PFSK-1 (cell line): ENCODE measurements around the gene MRPL54.

Experiments
- FOXP2 ChIP-seq: optimal IDR thresholded peaks from 2 replicates; pipeline ENCODE3; 2011; ENCODE audit warnings: borderline replicate concordance, control low read depth, inconsistent platforms; ENCODE audit not compliant: insufficient read depth; ENCODE audit errors: extremely low read length, extremely low read depth
- POLR2AphosphoS5 ChIP-seq: IDR thresholded peaks from 2 replicates; pipeline ENCODE4 v1.6.1; 2012; ENCODE audit warnings: low read depth, mild to moderate bottlenecking, control low read depth, low read length, moderate library complexity
- SIN3A ChIP-seq: IDR thresholded peaks from 2 replicates; pipeline ENCODE4 v1.6.1; 2012; ENCODE audit warnings: mild to moderate bottlenecking, low read length, moderate library complexity, borderline replicate concordance; ENCODE audit not compliant: insufficient read depth
- TAF1 ChIP-seq: IDR thresholded peaks from 2 replicates; pipeline ENCODE4 v1.6.1; 2012; ENCODE audit warnings: low read length, control low read depth, borderline replicate concordance; ENCODE audit not compliant: insufficient read depth
- TF ChIP-seq, protein P1 (sequence below), 2 experiments: IDR thresholded peaks; 2 replicates each; pipeline versions ENCODE4 v1.6.1 to v1.8.0; 2011 to 2012; ENCODE audit warnings: low read depth in 2 of 2, low read length in 2 of 2, control low read depth in 1 of 2, inconsistent platforms in 1 of 2, mild to moderate bottlenecking in 1 of 2, moderate library complexity in 1 of 2; ENCODE audit not compliant: insufficient read depth in 1 of 2

MRPL54 gene

DNA sequence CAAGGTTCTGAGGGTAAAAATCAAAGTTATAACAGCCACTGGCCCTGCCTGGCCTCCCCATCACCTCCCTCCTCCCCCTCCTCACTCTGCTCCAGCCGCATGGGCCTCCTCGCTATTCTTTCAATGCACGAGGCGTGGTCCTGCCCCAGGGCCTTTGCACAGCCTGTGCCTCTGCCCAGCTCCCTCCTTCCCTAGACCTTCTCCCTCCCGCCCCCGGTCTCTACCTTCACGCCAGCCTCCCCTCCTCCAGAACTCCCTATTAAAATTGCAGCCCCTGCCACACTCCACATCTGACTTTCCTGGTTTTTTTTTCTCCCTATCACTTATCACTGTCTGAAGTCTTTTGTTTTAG, 6.2 kb downstream of the MRPL54 start:
- TF ChIP-seq TAF1, result no peak
- TF ChIP-seq SIN3A, result no peak
- TF ChIP-seq FOXP2, result no peak
- TF ChIP-seq, protein P1, sequence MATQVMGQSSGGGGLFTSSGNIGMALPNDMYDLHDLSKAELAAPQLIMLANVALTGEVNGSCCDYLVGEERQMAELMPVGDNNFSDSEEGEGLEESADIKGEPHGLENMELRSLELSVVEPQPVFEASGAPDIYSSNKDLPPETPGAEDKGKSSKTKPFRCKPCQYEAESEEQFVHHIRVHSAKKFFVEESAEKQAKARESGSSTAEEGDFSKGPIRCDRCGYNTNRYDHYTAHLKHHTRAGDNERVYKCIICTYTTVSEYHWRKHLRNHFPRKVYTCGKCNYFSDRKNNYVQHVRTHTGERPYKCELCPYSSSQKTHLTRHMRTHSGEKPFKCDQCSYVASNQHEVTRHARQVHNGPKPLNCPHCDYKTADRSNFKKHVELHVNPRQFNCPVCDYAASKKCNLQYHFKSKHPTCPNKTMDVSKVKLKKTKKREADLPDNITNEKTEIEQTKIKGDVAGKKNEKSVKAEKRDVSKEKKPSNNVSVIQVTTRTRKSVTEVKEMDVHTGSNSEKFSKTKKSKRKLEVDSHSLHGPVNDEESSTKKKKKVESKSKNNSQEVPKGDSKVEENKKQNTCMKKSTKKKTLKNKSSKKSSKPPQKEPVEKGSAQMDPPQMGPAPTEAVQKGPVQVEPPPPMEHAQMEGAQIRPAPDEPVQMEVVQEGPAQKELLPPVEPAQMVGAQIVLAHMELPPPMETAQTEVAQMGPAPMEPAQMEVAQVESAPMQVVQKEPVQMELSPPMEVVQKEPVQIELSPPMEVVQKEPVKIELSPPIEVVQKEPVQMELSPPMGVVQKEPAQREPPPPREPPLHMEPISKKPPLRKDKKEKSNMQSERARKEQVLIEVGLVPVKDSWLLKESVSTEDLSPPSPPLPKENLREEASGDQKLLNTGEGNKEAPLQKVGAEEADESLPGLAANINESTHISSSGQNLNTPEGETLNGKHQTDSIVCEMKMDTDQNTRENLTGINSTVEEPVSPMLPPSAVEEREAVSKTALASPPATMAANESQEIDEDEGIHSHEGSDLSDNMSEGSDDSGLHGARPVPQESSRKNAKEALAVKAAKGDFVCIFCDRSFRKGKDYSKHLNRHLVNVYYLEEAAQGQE (IDR thresholded peaks at IDR 0.05; ENCODE audit: insufficient read depth in 1 of 2, low read depth in 2 of 2, low read length in 2 of 2), result no peak
- no peak for TF ChIP-seq POLR2AphosphoS5

DNA sequence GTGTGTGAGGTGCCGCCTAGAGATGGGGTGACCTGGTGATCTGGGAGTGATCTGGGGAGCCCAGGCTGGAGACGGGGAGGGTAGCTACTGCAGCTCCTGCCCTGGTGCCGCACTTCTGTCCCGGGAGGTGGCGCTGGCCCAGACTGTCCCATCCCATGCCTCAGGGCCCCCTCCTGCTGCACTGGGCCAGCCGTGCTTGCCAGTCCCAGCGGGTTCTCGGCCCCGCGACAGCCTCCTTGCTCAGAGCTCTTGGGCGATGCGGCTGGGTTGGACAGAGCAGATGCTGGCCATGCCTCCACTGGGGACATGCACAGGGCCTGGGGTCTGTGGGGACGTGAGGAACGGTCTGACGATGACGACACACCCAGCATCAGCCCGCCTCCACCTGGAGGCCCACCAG, 7.0 kb downstream of the MRPL54 start:
- TF ChIP-seq POLR2AphosphoS5 (no peak), FOXP2 (no peak), TAF1 (no peak), SIN3A (no peak)
- TF ChIP-seq, protein P1 (IDR thresholded peaks at IDR 0.05; ENCODE audit: insufficient read depth in 1 of 2, low read depth in 2 of 2, low read length in 2 of 2), result no peak

DNA sequence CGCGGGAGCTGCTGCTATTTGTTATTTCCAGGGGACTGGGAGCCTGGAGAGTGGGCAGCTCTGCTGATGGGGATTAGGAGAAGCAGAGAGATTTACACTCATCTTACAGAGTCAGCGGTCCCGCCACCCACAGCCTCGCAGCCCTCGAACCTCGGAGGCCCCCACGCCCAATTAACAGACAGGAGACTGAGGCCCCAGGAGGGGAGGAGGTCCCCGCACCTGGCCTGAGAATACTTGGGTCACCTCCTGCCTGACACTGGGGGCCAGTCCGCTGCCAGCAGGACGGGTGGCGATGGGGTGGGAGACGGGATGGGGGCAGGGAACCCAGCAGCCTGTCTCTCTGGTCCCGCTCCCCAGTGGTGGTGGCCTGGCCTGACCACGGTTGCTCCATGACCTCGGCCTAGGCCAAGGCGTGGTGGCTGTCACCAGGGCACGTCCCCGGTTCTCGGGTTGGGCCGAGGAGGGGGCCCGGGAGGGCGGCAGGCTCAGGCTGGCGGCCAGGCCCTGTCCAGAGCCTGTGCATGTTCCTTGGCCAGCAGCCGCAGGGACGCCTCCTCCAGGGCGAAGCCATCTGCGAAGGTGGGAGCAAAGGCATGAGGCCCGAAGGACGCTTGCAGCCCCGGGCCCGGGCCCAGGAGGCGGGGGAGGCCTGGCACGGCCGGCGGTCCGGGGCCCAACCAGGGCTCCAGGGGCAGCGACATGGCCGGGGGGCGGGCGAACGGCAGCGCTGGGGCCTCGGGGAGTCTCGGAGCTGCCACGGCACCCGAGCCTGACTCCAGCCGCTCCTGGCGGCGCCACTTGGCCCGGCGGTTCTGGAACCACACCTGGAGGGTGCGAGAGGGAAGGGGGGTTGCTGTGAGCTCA, 7.9 kb downstream of the MRPL54 start:
- TF ChIP-seq SIN3A (no peak), TAF1 (no peak), POLR2AphosphoS5 (no peak), FOXP2 (no peak)
- TF ChIP-seq, protein P1 (IDR thresholded peaks at IDR 0.05; ENCODE audit: insufficient read depth in 1 of 2, low read depth in 2 of 2, low read length in 2 of 2), result no peak

DNA sequence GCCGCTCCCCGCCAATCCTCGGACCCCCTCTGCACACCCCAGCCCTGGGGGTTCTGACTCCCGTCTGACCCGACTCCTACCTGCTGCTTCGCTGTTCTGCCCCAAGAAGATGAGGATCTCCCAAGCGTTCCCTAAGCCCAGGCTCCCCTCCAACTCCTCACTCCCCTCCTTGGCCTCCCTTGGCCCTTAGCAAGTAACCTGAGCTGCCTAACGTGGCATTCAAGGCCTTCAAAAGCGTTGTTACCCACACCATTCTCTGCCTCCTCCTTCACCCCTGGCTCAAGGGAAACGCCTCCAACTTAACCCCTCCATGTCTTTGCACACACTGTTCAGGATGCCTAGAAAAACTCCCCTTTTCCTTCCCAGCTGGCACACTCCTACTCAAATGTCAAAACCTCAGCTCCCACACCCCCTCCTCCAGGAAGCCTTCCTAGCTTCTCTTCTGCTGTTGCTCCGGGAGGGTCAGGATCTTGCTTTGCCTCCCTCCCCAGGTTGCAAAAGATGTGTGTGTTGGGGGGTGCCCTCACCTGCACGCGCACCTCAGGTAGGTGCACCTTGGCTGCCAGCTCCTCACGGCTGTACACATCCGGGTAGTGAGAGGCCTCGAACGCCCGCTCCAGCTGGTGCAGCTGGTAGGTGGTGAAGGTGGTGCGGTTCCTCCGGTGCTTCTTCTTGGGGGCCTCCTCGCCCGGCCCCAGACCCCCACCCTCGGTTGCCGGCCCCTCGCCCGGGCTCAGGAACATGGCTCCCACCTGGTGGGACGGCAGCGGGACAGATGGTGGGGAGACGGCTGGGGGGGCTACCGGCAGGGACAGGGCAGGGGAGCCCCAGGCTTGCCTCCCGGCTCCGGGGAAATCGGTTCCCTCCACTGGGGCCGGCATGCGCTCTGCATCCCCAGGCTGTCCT, 8.8 kb downstream of the MRPL54 start:
- TF ChIP-seq FOXP2 (no peak), TAF1 (no peak), POLR2AphosphoS5 (no peak), SIN3A (no peak)

DNA sequence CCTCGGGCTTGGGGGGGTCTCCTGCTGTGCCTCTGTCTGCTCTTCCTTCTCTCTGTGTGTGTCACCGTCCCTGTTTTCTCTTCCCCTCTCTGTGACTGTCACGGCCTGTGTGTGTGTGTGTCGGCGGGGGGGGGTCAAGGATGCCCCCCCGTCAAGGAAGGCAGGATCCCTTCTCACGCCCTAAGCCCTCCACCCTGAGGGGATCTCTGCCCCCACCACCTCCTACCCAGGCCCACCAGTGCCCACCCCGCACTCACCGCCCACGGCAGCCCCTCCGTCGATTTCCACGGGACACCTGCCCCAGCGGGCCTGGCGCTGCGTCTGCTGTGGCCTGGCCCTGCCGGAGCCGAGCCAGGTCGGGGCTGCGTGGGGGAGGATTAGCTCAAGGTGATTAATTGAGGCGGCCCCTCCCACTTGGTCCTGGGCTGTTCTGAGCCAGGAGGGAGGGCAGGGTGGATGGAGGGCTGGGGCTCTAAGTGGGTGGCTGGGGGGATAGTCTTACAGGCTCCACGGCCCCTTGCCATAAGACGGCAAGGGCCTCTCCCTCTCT, 9.5 kb downstream of the MRPL54 start, which contains the start of gene RAX2:
Gene RAX2, minus strand, starts transcription at position 323 of the 550 bp plus-strand sequence. CDS start 486 bp downstream, outside the sequence.
- TF ChIP-seq POLR2AphosphoS5 (no peak), TAF1 (no peak), FOXP2 (no peak), SIN3A (no peak)
- TF ChIP-seq, protein P1 (IDR thresholded peaks at IDR 0.05; ENCODE audit: insufficient read depth in 1 of 2, low read depth in 2 of 2, low read length in 2 of 2), result no peak
